OCI-LY1 (cell line): ENCODE data around the gene SH3BP4.

Experiments used
- H2AFZ ChIP-seq: fragments of 200-600 bp; sonication (generic), shearing (Covaris generic); 2 replicates; pipeline ENCODE4 v1.6.0; 2014; ENCODE audit warnings: antibody characterized with exemption, mild to moderate bottlenecking, low read length
- H3F3A ChIP-seq: fragments of 200-600 bp; sonication (generic), shearing (Covaris generic); 2 replicates; pipeline ENCODE4 v1.6.0; 2014; ENCODE audit warnings: mild to moderate bottlenecking, antibody characterized with exemption, low read length, moderate library complexity; ENCODE audit not compliant: insufficient read depth
- H3K27ac ChIP-seq: fragments of 200-600 bp; sonication (generic); 2 replicates; pipeline ENCODE4 v1.5.1; 2014; ENCODE audit warnings: low read length, mixed run types, mild to moderate bottlenecking, low read depth; ENCODE audit not compliant: poor library complexity, severe bottlenecking
- H3K27me3 ChIP-seq: fragments of 200-600 bp; sonication (generic); 2 replicates; pipeline ENCODE4 v1.6.0; 2014; ENCODE audit warnings: antibody characterized with exemption, mild to moderate bottlenecking, low read length, moderate library complexity; ENCODE audit not compliant: insufficient read depth
- H3K36me3 ChIP-seq: fragments of 200-600 bp; sonication (generic); 2 replicates; pipeline ENCODE4 v1.6.1; 2014; ENCODE audit warnings: mild to moderate bottlenecking, antibody characterized with exemption, low read length, moderate library complexity, mixed read lengths; ENCODE audit not compliant: insufficient read depth
- H3K4me1 ChIP-seq: fragments of 200-600 bp; sonication (generic); 2 replicates; pipeline ENCODE4 v1.5.1; 2014; ENCODE audit warnings: mild to moderate bottlenecking, low read length, moderate library complexity; ENCODE audit not compliant: insufficient read depth, severe bottlenecking
- H3K4me2 ChIP-seq: fragments of 200-600 bp; sonication (generic), shearing (Covaris generic); 2 replicates; pipeline ENCODE4 v1.6.1; 2014; ENCODE audit warnings: low read length
- H3K4me3 ChIP-seq: fragments of 200-600 bp; sonication (generic); 2 replicates; pipeline ENCODE4 v1.5.1; 2014; ENCODE audit warnings: low read length, low read depth, mild to moderate bottlenecking, mixed read lengths; ENCODE audit not compliant: poor library complexity, severe bottlenecking
- H3K79me2 ChIP-seq: fragments of 200-600 bp; shearing (Covaris generic); 2 replicates; pipeline ENCODE4 v1.6.1; 2016; ENCODE audit warnings: mixed run types, low read length, mixed read lengths; ENCODE audit not compliant: insufficient read depth
- H3K9ac ChIP-seq: fragments of 200-600 bp; sonication (generic), shearing (Covaris generic); 2 replicates; pipeline ENCODE4 v1.6.1; 2014; ENCODE audit warnings: mild to moderate bottlenecking, low read length, mixed read lengths
- H3K9me2 ChIP-seq: fragments of 200-600 bp; sonication (generic), shearing (Covaris generic); 2 replicates; pipeline ENCODE4 v1.6.1; 2014; ENCODE audit warnings: low read depth, mild to moderate bottlenecking, low read length, mixed read lengths
- H3K9me3 ChIP-seq: fragments of 200-600 bp; shearing (Covaris generic); 2 replicates; pipeline ENCODE4 v1.6.1; 2014; ENCODE audit warnings: low read length, mixed read lengths
- H4K20me1 ChIP-seq: fragments of 200-600 bp; sonication (generic), shearing (Covaris generic); 2 replicates; pipeline ENCODE4 v1.6.0; 2016; ENCODE audit warnings: mild to moderate bottlenecking, low read length; ENCODE audit not compliant: insufficient read depth
- EZH2 ChIP-seq: fragments of 200-600 bp; sonication (generic), shearing (Covaris generic); IDR thresholded peaks from 2 replicates; pipeline ENCODE4 v1.8.0; 2017; ENCODE audit warnings: borderline replicate concordance, mixed run types, mild to moderate bottlenecking, antibody characterized with exemption, low read length, moderate library complexity, mixed read lengths
- TF ChIP-seq, protein P1 (sequence below): fragments of 200-600 bp; sonication (generic), shearing (Covaris generic); IDR thresholded peaks from 2 replicates; pipeline ENCODE4 v1.5.1; 2017; ENCODE audit warnings: mild to moderate bottlenecking, antibody characterized with exemption, low read length, moderate library complexity, mixed read lengths

SH3BP4 gene

DNA sequence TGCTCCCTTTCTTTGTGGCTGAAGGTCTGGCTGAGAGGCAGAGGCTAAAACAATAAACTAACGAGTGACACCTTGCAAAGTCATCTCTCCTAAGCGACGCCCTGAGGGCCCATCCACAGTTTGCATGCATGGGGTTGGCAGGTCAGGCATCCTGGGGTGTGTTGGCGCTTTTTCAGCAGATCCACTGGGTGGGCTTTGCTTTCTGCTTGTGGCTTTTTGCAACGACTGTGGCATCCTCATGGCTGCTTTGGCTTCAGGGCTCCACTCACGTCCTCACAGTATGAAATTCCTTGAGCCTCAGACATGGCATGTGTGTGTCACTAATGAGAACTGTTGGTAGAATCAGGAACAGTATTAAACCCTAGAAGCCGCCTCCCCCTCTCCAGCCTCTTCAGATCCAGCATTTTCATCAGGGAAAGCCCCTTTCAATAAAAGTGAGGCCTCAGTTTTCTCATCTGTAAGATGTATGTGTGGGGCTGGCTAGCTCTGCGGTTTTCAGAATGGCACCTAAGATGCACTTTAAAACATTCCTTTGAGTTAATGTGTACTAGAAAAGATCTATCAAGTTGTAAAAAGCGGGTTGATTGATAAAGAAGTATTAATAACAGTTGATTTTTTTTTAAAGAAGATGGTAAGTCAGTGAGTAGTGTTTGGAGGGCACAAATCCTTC is 72.5 kb downstream of the SH3BP4 start:
- H3F3A ChIP-seq: no peaks in the 10 kb centered on the region
- no peak for TF ChIP-seq EZH2
- TF ChIP-seq, protein P1, sequence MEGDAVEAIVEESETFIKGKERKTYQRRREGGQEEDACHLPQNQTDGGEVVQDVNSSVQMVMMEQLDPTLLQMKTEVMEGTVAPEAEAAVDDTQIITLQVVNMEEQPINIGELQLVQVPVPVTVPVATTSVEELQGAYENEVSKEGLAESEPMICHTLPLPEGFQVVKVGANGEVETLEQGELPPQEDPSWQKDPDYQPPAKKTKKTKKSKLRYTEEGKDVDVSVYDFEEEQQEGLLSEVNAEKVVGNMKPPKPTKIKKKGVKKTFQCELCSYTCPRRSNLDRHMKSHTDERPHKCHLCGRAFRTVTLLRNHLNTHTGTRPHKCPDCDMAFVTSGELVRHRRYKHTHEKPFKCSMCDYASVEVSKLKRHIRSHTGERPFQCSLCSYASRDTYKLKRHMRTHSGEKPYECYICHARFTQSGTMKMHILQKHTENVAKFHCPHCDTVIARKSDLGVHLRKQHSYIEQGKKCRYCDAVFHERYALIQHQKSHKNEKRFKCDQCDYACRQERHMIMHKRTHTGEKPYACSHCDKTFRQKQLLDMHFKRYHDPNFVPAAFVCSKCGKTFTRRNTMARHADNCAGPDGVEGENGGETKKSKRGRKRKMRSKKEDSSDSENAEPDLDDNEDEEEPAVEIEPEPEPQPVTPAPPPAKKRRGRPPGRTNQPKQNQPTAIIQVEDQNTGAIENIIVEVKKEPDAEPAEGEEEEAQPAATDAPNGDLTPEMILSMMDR: no peak
- H2AFZ ChIP-seq: no peak overlapping the region
- no peaks in the 10 kb centered on the region for H3K4me1 ChIP-seq
- H4K20me1 ChIP-seq: no peaks in the 10 kb centered on the region
- no peak overlapping the region for H3K4me2 ChIP-seq
- H3K36me3 ChIP-seq: no peaks in the 10 kb centered on the region
- H3K4me3 ChIP-seq: no peak overlapping the region
- no peak overlapping the region for H3K27ac ChIP-seq
- H3K9ac ChIP-seq: no peak overlapping the region
- no peaks in the 10 kb centered on the region for H3K9me3 ChIP-seq
- no peaks in the 10 kb centered on the region for H3K9me2 ChIP-seq
- no peaks in the 10 kb centered on the region for H3K79me2 ChIP-seq
- H3K27me3 ChIP-seq: no peaks in the 10 kb centered on the region; the same call in 1 of the 2 replicates

DNA sequence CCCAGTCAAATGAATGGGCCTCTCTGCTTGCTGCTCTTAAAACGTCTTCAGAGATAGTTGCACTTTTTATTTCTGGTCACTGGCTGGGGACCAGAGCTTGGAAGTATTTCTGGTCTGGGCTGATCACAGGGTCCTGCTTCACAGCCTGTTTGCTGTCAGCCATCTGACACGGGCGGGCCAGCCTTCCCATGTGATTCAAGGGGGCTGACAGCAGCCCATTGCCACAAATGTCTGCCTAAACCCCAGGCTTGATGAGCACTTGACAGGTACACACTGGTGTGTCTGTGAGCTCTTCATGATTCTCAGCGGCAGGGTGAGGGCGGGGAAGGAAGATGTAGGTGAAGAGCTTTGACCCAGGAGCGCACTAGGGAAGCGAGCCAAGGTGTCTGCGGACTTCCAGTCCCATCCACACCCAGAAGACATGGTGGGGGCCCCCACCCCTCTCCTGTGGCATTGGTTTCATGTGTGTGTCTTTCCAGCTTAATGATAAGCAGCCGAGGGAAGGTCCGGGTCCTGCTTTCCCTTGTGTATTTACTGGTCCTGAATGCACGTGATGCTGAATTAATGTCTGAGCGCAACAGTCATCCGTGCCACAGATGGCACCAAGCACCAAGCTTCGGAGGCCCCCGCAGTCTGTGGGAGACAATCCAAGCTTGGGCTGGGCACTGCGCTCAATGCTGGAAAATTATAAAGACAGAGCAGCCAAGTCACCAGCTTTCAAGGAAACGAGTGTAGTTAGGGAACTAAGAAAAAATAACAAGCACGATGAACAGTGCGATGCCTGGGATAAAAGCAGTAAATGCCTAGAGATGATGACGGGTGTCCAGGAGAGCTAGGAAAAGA is 73.3 kb downstream of the SH3BP4 start:
- H4K20me1 ChIP-seq: no peaks in the 10 kb centered on the region
- H3K9me2 ChIP-seq: no peaks in the 10 kb centered on the region
- H3K27ac ChIP-seq: no peak overlapping the region

DNA sequence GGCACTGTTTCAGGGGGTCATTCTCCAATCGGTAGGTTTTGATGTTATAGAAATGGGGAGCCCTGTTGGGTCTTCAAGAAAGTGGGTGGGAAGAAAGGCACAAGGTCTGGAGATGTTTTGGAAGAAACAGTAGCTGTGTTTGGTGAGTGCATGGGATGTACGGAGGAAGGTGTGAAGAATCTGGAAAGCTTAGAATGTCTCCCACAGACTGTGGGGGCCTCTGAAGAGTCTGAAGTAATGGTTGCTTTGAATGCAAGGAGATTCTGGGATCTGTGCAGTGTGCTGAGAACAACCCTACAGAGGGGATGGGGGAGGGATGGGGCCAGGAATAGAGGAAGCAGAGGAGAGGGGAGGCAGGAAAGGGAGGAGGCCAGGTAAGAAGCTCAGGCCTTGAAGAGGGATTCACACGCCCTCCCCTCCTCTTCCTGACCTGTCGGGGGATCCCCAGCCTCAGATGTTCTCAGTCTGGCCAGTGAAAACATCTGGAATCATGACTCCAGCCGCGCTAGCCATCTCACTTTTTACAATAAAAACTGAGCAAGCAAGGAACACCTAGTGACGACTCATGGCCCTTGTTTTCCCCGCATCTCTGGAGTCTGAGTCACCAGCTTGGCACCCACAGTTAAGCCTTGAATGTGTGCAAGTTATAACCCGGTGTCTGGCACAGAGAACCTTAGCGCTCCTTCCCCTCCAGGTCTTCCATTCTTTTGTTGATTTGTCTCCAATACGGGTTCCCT is 74.2 kb downstream of the SH3BP4 start:
- H3F3A ChIP-seq: no peaks in the 10 kb centered on the region
- no peak for TF ChIP-seq EZH2
- TF ChIP-seq, protein P1: no peak
- no peak overlapping the region for H3K4me2 ChIP-seq
- H3K27ac ChIP-seq: no peak overlapping the region
- H3K36me3 ChIP-seq: no peaks in the 10 kb centered on the region
- H3K9me3 ChIP-seq: no peaks in the 10 kb centered on the region
- no peak overlapping the region for H3K9ac ChIP-seq
- no peaks in the 10 kb centered on the region for H4K20me1 ChIP-seq
- H3K79me2 ChIP-seq: no peaks in the 10 kb centered on the region
- no peaks in the 10 kb centered on the region; the same call in 1 of the 2 replicates for H3K27me3 ChIP-seq
- H3K4me1 ChIP-seq: no peaks in the 10 kb centered on the region
- no peak overlapping the region for H2AFZ ChIP-seq
- no peaks in the 10 kb centered on the region for H3K9me2 ChIP-seq
- no peak overlapping the region for H3K4me3 ChIP-seq

More for the DNA sequence above, 73.3 kb downstream of the SH3BP4 start:
- no peaks in the 10 kb centered on the region for H3K79me2 ChIP-seq
- H3K27me3 ChIP-seq: no peaks in the 10 kb centered on the region; the same call in 1 of the 2 replicates
- H3K36me3 ChIP-seq: no peaks in the 10 kb centered on the region
- TF ChIP-seq EZH2: no peak
- TF ChIP-seq, protein P1: no peak
- H2AFZ ChIP-seq: no peak overlapping the region
- no peaks in the 10 kb centered on the region for H3F3A ChIP-seq
- H3K9me3 ChIP-seq: no peaks in the 10 kb centered on the region
- no peak overlapping the region for H3K4me2 ChIP-seq
- H3K9ac ChIP-seq: no peak overlapping the region
- H3K4me1 ChIP-seq: no peaks in the 10 kb centered on the region
- no peak overlapping the region for H3K4me3 ChIP-seq
